ENCODE data around the gene C2orf92. TPM values are rescaled to one million over a fixed set of nuclear protein-coding genes. Genes with fewer than 3 reads are reported as not detected.

The C2orf92 gene
- total RNA-seq, 1 experiment from 2014 or later = 11.2 TPM

GRCh38 chr2:97719362-97720155 is 50.0 kb downstream of the C2orf92 start:
- no peak overlapping the region for H3K4me2 ChIP-seq
- no TSS peak for BruUV-seq (replicated peaks)
- H4K20me1 ChIP-seq (ENCODE audit: insufficient read depth) = no peaks in the 10 kb centered on the region
- no peak overlapping the region for H3K4me3 ChIP-seq
- H3K79me2 ChIP-seq (ENCODE audit: low read depth) = no peaks in the 10 kb centered on the region
- peaks cover 15% of the 10 kb centered on the region; the same call in 1 of the 2 replicates for H3K27me3 ChIP-seq (ENCODE audit: insufficient read depth, low read depth)
- no peaks in the 10 kb centered on the region for H3K9me3 ChIP-seq (ENCODE audit: insufficient read depth, low read depth)
- H3K27ac ChIP-seq = no peak overlapping the region
- no peak for DNase-seq
- H3K4me1 ChIP-seq (replicated peaks; ENCODE audit: insufficient read depth) = no peaks in the 10 kb centered on the region
- intact Hi-C loops (cut with micrococcal nuclease; ENCODE audit: unreplicated experiment) = loop anchor here (10.0 kb wide), 1 partner anchor 885 kb away; the partner anchor contains the start of genes COA5 and UNC50
- H3K36me3 ChIP-seq (ENCODE audit: low read depth) = no peaks in the 10 kb centered on the region
- H3K9me2 ChIP-seq (ENCODE audit: insufficient read depth) = no peaks in the 10 kb centered on the region
- no peak for TF ChIP-seq EZH2 (IDR thresholded peaks at IDR 0.05; ENCODE audit: low read depth)
- TF ChIP-seq, protein P1, sequence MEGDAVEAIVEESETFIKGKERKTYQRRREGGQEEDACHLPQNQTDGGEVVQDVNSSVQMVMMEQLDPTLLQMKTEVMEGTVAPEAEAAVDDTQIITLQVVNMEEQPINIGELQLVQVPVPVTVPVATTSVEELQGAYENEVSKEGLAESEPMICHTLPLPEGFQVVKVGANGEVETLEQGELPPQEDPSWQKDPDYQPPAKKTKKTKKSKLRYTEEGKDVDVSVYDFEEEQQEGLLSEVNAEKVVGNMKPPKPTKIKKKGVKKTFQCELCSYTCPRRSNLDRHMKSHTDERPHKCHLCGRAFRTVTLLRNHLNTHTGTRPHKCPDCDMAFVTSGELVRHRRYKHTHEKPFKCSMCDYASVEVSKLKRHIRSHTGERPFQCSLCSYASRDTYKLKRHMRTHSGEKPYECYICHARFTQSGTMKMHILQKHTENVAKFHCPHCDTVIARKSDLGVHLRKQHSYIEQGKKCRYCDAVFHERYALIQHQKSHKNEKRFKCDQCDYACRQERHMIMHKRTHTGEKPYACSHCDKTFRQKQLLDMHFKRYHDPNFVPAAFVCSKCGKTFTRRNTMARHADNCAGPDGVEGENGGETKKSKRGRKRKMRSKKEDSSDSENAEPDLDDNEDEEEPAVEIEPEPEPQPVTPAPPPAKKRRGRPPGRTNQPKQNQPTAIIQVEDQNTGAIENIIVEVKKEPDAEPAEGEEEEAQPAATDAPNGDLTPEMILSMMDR (conservative IDR thresholded peaks at IDR 0.05) = no peak
- POLR2A ChIA-PET (ENCODE audit: unreplicated experiment) = no interaction called here
- H3F3A ChIP-seq (ENCODE audit: insufficient read depth, low read depth) = no peaks in the 10 kb centered on the region
- no peak overlapping the region for H2AFZ ChIP-seq
- CTCF ChIA-PET = no interaction called here

DNA sequence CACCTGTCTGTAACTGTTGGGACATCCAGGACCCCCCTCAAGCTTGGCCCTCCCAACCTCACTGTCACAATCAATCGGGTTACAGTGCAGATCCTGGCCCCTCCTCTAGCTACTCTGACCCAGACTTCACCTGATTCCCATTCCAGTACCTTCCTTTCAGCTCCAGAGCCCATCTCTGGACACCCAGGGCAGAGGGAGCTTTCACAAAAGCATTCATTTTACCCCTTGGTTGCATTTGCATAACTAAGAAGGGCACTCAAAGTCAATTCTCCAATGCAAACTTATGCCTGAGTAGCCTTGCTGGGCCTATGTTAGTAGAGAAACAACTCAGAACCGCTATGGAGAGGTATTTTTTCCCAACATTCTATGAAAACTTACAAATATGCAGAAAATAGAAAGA is 51.2 kb downstream of the C2orf92 start:
- Histone ChIP-seq H4K20me1 (ENCODE audit: insufficient read depth) (no peaks in the 10 kb centered on the region), H2AFZ (no peak overlapping the region), H3K36me3 (ENCODE audit: low read depth) (no peaks in the 10 kb centered on the region), H3K4me3 (no peak overlapping the region), H3K4me1 (replicated peaks; ENCODE audit: insufficient read depth) (no peaks in the 10 kb centered on the region), H3K79me2 (ENCODE audit: low read depth) (no peaks in the 10 kb centered on the region), H3K9me2 (ENCODE audit: insufficient read depth) (no peaks in the 10 kb centered on the region), H3K27me3 (ENCODE audit: insufficient read depth, low read depth) (peaks cover 15% of the 10 kb centered on the region; the same call in 1 of the 2 replicates), H3K4me2 (no peak overlapping the region), H3K27ac (no peak overlapping the region), H3K9me3 (ENCODE audit: insufficient read depth, low read depth) (no peaks in the 10 kb centered on the region), H3F3A (ENCODE audit: insufficient read depth, low read depth) (no peaks in the 10 kb centered on the region)
- intact Hi-C loops (cut with micrococcal nuclease; ENCODE audit: unreplicated experiment) = no loop called here
- ChIA-PET CTCF (no interaction called here), POLR2A (ENCODE audit: unreplicated experiment) (no interaction called here)
- BruUV-seq (replicated peaks) = no TSS peak
- TF ChIP-seq, protein P1 (conservative IDR thresholded peaks at IDR 0.05) = no peak
- TF ChIP-seq EZH2 (IDR thresholded peaks at IDR 0.05; ENCODE audit: low read depth) = no peak
- no peak for DNase-seq

DNA sequence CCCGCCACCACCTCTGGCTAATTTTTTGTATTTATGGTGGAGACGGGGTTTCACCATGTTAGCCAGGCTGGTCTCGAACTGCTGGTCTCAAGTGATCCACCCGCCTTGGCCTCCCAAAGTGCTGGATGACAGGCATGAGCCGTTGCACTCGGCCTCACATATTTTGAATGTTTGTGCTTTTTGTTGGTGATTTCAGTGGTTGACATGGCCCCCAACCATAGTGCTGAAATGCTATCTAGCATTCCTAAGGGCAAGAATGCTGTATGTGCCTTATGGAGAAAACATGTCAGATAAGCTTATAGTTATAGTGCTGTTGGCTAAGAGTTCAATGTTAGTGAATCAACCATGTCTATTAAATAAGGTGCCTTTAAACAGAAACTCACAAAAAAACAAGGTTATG is 52.7 kb downstream of the C2orf92 start:
- POLR2A ChIA-PET (ENCODE audit: unreplicated experiment) = no interaction called here
- intact Hi-C loops (cut with micrococcal nuclease; ENCODE audit: unreplicated experiment) = no loop called here

More for the DNA sequence above, 52.7 kb downstream of the C2orf92 start:
- Histone ChIP-seq H3K4me1 (replicated peaks; ENCODE audit: insufficient read depth) (no peaks in the 10 kb centered on the region), H3K9me3 (ENCODE audit: insufficient read depth, low read depth) (peaks cover 5% of the 10 kb centered on the region; the same call in 1 of the 2 replicates), H3K4me2 (no peak overlapping the region), H3F3A (ENCODE audit: insufficient read depth, low read depth) (no peaks in the 10 kb centered on the region), H3K27ac (no peak overlapping the region), H3K79me2 (ENCODE audit: low read depth) (no peaks in the 10 kb centered on the region), H3K27me3 (ENCODE audit: insufficient read depth, low read depth) (peaks cover 15% of the 10 kb centered on the region; the same call in 1 of the 2 replicates), H3K4me3 (no peak overlapping the region), H4K20me1 (ENCODE audit: insufficient read depth) (no peaks in the 10 kb centered on the region), H3K9me2 (ENCODE audit: insufficient read depth) (no peaks in the 10 kb centered on the region), H2AFZ (no peak overlapping the region), H3K36me3 (ENCODE audit: low read depth) (no peaks in the 10 kb centered on the region)
- CTCF ChIA-PET = no interaction called here
- DNase-seq = no peak
- TF ChIP-seq, protein P1 (conservative IDR thresholded peaks at IDR 0.05) = no peak
- no peak for TF ChIP-seq EZH2 (IDR thresholded peaks at IDR 0.05; ENCODE audit: low read depth)
- no TSS peak for BruUV-seq (replicated peaks)
